ENCODE measurements around the gene DARS2.
A peak's percentile ranks its signal among the peaks of the same experiment; 100 is the strongest.
"Not testable (repeated sequence)": the region's sequence is repeated elsewhere in the genome, so short reads cannot be mapped to it uniquely, and the experiment has no call there.

Gene DARS2

DNA sequence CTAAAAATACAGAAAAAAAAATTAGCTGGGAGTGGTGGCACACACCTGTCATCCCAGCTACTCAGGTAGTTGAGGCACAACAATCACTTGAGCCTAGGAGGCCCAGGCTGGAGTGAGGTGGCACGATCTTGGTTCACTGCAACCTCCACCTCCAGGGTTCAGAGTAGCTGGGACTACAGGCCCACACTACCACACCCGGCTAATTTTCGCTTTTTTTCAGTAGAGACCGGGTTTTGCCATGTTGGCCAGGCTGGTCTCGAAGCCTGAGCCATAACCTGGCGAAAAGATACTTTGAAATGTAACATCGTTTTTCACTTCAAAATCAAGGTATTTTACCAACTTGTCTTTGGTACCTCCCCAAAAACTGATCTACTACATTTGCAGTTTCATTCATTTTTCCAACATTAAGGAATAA is 37.3 kb downstream of the DARS2 start:
- Histone ChIP-seq H3K4me3 (ENCODE audit: low read length, poor library complexity, severe bottlenecking) (no peak overlapping the region), H3K27me3 (ENCODE audit: insufficient read depth, low read length, poor library complexity, severe bottlenecking) (no peaks in the 10 kb centered on the region), H3K36me3 (ENCODE audit: insufficient read depth, low read length) (peaks cover 54% of the 10 kb centered on the region), H3K4me2 (ENCODE audit: low read depth, low read length, poor library complexity, severe bottlenecking) (no peak overlapping the region), H3K9ac (ENCODE audit: low read depth, low read length, poor library complexity, severe bottlenecking) (no peak overlapping the region), H3K4me1 (ENCODE audit: insufficient read depth, low read length, poor library complexity, severe bottlenecking) (peaks cover 30% of the 10 kb centered on the region), H2AFZ (ENCODE audit: low read length) (no peak overlapping the region), H4K20me1 (ENCODE audit: insufficient read depth, low read length, poor library complexity, severe bottlenecking) (peaks cover 41% of the 10 kb centered on the region), H3F3A (ENCODE audit: low read depth) (peaks cover 21% of the 10 kb centered on the region; the same call in 1 of the 2 replicates), H3K9me2 (replicated peaks; ENCODE audit: low read depth, low read length) (no peaks in the 10 kb centered on the region), H3K9me3 (ENCODE audit: insufficient read depth, low read depth, low read length) (no peaks in the 10 kb centered on the region), H3K79me2 (ENCODE audit: insufficient read depth, low read length) (peaks cover 40% of the 10 kb centered on the region)
- TF ChIP-seq, protein P1, sequence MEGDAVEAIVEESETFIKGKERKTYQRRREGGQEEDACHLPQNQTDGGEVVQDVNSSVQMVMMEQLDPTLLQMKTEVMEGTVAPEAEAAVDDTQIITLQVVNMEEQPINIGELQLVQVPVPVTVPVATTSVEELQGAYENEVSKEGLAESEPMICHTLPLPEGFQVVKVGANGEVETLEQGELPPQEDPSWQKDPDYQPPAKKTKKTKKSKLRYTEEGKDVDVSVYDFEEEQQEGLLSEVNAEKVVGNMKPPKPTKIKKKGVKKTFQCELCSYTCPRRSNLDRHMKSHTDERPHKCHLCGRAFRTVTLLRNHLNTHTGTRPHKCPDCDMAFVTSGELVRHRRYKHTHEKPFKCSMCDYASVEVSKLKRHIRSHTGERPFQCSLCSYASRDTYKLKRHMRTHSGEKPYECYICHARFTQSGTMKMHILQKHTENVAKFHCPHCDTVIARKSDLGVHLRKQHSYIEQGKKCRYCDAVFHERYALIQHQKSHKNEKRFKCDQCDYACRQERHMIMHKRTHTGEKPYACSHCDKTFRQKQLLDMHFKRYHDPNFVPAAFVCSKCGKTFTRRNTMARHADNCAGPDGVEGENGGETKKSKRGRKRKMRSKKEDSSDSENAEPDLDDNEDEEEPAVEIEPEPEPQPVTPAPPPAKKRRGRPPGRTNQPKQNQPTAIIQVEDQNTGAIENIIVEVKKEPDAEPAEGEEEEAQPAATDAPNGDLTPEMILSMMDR (conservative IDR thresholded peaks at IDR 0.05; ENCODE audit: low read length) = no peak
- TF ChIP-seq EZH2phosphoT487 (IDR thresholded peaks at IDR 0.05; ENCODE audit: borderline replicate concordance) = no peak

DNA sequence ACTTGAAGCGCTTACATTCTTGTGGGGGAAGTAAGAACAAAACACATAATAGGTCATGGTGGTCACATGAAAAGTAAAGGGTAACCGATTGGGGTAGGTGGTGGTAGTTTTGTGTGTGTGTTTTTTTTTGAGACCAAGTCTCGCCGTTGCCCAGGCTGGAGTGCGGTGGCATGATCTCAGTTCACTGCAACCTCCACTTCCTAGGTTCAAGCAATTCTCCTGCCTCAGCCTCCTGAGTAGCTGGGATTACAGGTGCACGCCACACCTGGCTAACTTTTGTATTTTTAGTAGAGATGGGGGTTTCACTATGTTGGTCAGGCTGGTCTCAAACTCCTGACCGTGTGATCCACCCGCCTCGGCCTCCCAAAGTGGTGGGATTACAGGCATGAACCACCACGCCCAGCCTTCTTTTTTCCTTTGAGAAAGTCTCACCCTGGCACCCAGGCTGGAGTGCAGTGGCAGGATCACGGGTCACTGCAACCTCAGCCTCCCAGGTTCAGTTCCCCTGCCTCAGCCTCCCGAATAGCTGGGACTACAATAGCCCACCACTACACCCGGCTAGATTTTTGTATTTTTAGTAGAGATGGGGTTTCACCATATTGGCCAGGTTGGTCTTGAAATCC is 37.8 kb downstream of the DARS2 start:
- H3K9ac ChIP-seq (ENCODE audit: low read depth, low read length, poor library complexity, severe bottlenecking); H3K27me3 ChIP-seq (ENCODE audit: insufficient read depth, low read length, poor library complexity, severe bottlenecking); H2AFZ ChIP-seq (ENCODE audit: low read length); H3K4me3 ChIP-seq (ENCODE audit: low read length, poor library complexity, severe bottlenecking); H3K9me3 ChIP-seq (ENCODE audit: insufficient read depth, low read depth, low read length); H3K9me2 ChIP-seq (replicated peaks; ENCODE audit: low read depth, low read length): not testable (repeated sequence)
- Histone ChIP-seq H3K36me3 (ENCODE audit: insufficient read depth, low read length) (peaks cover 57% of the 10 kb centered on the region), H3F3A (ENCODE audit: low read depth) (peaks cover 21% of the 10 kb centered on the region; the same call in 1 of the 2 replicates), H3K79me2 (ENCODE audit: insufficient read depth, low read length) (peaks cover 46% of the 10 kb centered on the region), H3K4me2 (ENCODE audit: low read depth, low read length, poor library complexity, severe bottlenecking) (peak overlapping the region; percentile 92), H4K20me1 (ENCODE audit: insufficient read depth, low read length, poor library complexity, severe bottlenecking) (peaks cover 47% of the 10 kb centered on the region), H3K4me1 (ENCODE audit: insufficient read depth, low read length, poor library complexity, severe bottlenecking) (peaks cover 33% of the 10 kb centered on the region)

DNA sequence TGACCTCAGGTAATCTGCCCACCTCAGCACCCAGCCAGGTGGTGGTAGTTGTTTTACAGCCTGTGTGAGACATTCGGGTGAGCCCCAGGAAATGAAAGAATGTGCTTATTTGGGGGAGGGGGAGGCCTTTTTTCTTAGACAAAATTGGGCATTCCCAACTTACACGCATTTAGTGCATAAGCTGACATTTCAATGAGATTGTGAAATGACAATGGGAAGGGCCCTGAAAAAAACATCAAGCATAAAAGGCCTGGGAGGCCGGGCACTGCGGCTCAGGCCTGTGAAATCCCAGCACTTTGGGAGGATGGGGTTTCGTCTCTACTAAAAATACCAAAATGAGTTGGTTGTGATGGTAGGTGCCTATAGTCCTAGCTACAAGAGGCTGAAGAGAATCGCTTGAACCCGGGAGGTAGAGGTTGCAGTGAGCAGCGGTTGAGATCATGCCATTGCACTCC is 38.3 kb downstream of the DARS2 start:
- no peaks in the 10 kb centered on the region for H3K9me3 ChIP-seq (ENCODE audit: insufficient read depth, low read depth, low read length)
- H4K20me1 ChIP-seq (ENCODE audit: insufficient read depth, low read length, poor library complexity, severe bottlenecking) = peaks cover 51% of the 10 kb centered on the region
- peaks cover 52% of the 10 kb centered on the region for H3K36me3 ChIP-seq (ENCODE audit: insufficient read depth, low read length)
- H2AFZ ChIP-seq (ENCODE audit: low read length) = no peak overlapping the region
- no peak overlapping the region for H3K4me3 ChIP-seq (ENCODE audit: low read length, poor library complexity, severe bottlenecking)
- TF ChIP-seq EZH2phosphoT487 (IDR thresholded peaks at IDR 0.05; ENCODE audit: borderline replicate concordance) = no peak
- TF ChIP-seq, protein P1 (conservative IDR thresholded peaks at IDR 0.05; ENCODE audit: low read length) = no peak
- H3K79me2 ChIP-seq (ENCODE audit: insufficient read depth, low read length) = peaks cover 51% of the 10 kb centered on the region
- peak overlapping the region; percentile 92 for H3K4me2 ChIP-seq (ENCODE audit: low read depth, low read length, poor library complexity, severe bottlenecking)
- H3F3A ChIP-seq (ENCODE audit: low read depth) = peaks cover 16% of the 10 kb centered on the region; the same call in 1 of the 2 replicates
- no peaks in the 10 kb centered on the region for H3K9me2 ChIP-seq (replicated peaks; ENCODE audit: low read depth, low read length)
- H3K27me3 ChIP-seq (ENCODE audit: insufficient read depth, low read length, poor library complexity, severe bottlenecking) = peaks cover 8% of the 10 kb centered on the region
- peaks cover 33% of the 10 kb centered on the region for H3K4me1 ChIP-seq (ENCODE audit: insufficient read depth, low read length, poor library complexity, severe bottlenecking)
- no peak overlapping the region for H3K9ac ChIP-seq (ENCODE audit: low read depth, low read length, poor library complexity, severe bottlenecking)

All from Loucy (cell line).